ENCODE results near the gene UTP14A. TPM values are rescaled to one million over a fixed set of nuclear protein-coding genes. Genes with fewer than 3 reads are reported as not detected.
A peak's percentile ranks its signal among the peaks of the same experiment; 100 is the strongest.

UTP14A gene
- total and polyA plus RNA-seq, 7 donors: 14.7 to 23.1 (median 16.6) TPM

GRCh38 chrX:129932821-129933321 is 26.9 kb downstream of the UTP14A start:
- ATAC-seq (no peak), DNase-seq (peak; percentile 31 to 68)
- H3K36me3 ChIP-seq (ENCODE audit: insufficient read depth in 1 of 2, low read depth in 1 of 2): peaks cover 0 to 16% of the 10 kb centered on the region in 2 donors
- H3K4me1 ChIP-seq: no peaks in the 10 kb centered on the region
- peak overlapping the region; percentile 70 for H3K4me3 ChIP-seq
- H3K9me3 ChIP-seq: no peaks in the 10 kb centered on the region
- intact Hi-C loops (cut with DNase I): loop anchor here in 1 of 2 donors (2.0 kb wide), 1 partner anchor 50 kb away; the partner anchor contains the start of gene BCORL1
- H3K27me3 ChIP-seq (ENCODE audit: insufficient read depth in 3 of 3, low read length in 2 of 3): no peaks in the 10 kb centered on the region
- TF ChIP-seq CTCF (IDR thresholded peaks at IDR 0.05): no peak
- H3K27ac ChIP-seq: peak overlapping the region; percentile 60
- 0 to 39% (median 6%) methylated on average over 19 to 47 of the region's 47 CpGs for WGBS, 3 donors

GRCh38 chrX:129933700-129934099 is 27.7 kb downstream of the UTP14A start:
- Histone ChIP-seq H3K9me3 (no peaks in the 10 kb centered on the region), H3K4me1 (no peaks in the 10 kb centered on the region), H3K36me3 (ENCODE audit: insufficient read depth in 1 of 2, low read depth in 1 of 2) (peaks cover 0 to 13% of the 10 kb centered on the region in 2 donors), H3K27me3 (ENCODE audit: insufficient read depth in 3 of 3, low read length in 2 of 3) (peaks cover 0 to 3% (median 0%) of the 10 kb centered on the region in 3 donors), H3K27ac (no peak overlapping the region), H3K4me3 (no peak overlapping the region)
- DNase-seq (no peak), ATAC-seq (no peak)
- no peak for TF ChIP-seq CTCF (IDR thresholded peaks at IDR 0.05)
- 63 to 64% (median 64%) methylated on average over 7 of the region's 7 CpGs for WGBS, 3 donors
- intact Hi-C loops (cut with DNase I): loop anchor here in 1 of 2 donors (2.0 kb wide), 1 partner anchor 49 kb away; the partner anchor contains the start of gene BCORL1

DNA sequence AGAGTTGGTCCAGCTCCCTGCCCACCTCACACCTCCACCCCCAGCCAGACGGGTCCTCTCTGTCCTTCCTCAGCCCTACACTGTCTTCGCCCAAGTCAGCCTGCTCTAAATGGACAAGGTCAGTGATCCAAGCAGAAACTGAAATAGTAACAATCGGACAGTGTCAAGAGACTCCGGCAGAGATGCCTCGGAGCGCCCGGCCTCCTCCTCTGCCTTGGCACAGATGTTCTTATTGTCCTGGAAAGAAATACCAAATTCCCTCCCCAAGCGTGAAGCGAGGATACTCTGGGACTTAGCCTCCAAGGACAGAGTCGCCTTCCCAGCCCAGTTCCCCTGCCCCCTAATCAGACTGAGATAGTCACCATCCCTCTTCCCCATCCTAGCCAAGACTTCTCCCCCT is 28.5 kb downstream of the UTP14A start:
- ATAC-seq: no peak
- DNase-seq: no peak
- H3K27me3 ChIP-seq (ENCODE audit: insufficient read depth in 3 of 3, low read length in 2 of 3): peaks cover 0 to 3% (median 0%) of the 10 kb centered on the region in 3 donors
- 46 to 53% (median 52%) methylated on average over 10 of the region's 10 CpGs for WGBS, 3 donors
- H3K27ac ChIP-seq: no peak overlapping the region
- H3K4me1 ChIP-seq: no peaks in the 10 kb centered on the region
- no peaks in the 10 kb centered on the region for H3K9me3 ChIP-seq
- no peak overlapping the region for H3K4me3 ChIP-seq
- intact Hi-C loops (cut with DNase I): no loop called here
- peaks cover 0 to 6% of the 10 kb centered on the region in 2 donors for H3K36me3 ChIP-seq (ENCODE audit: insufficient read depth in 1 of 2, low read depth in 1 of 2)
- TF ChIP-seq CTCF (IDR thresholded peaks at IDR 0.05): no peak

DNA sequence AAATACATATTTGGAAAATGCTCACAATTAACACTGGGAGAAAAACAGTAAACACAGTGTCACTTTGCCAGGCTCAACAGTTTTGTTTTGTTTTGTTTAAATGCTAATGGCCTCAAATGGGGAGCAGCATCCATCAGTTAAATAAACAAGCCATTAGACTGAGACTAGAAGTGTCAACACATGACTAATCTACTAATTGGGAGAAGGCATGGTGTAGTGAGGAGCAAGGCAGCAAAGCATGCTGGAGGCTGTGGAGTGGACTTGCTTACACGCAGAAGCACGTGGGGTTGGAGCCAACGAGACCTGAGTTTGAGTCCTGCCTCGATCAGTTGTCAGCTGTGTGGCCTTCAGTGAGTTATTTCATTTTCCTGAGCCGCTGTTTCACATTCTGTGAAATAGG is 29.0 kb downstream of the UTP14A start:
- ATAC-seq: no peak
- H3K4me3 ChIP-seq: no peak overlapping the region
- H3K4me1 ChIP-seq: no peaks in the 10 kb centered on the region
- TF ChIP-seq CTCF (IDR thresholded peaks at IDR 0.05): no peak
- DNase-seq: no peak
- intact Hi-C loops (cut with DNase I): no loop called here
- H3K36me3 ChIP-seq (ENCODE audit: insufficient read depth in 1 of 2, low read depth in 1 of 2): peaks cover 0 to under 1% of the 10 kb centered on the region in 2 donors
- WGBS, 3 donors: 66 to 92% (median 89%) methylated on average over 5 of the region's 5 CpGs
- H3K9me3 ChIP-seq: no peaks in the 10 kb centered on the region
- H3K27me3 ChIP-seq (ENCODE audit: insufficient read depth in 3 of 3, low read length in 2 of 3): peaks cover 0 to 3% (median 0%) of the 10 kb centered on the region in 3 donors
- no peak overlapping the region for H3K27ac ChIP-seq

- intact Hi-C loops (cut with DNase I): no loop called here
- Histone ChIP-seq H3K27ac (no peak overlapping the region), H3K4me1 (no peaks in the 10 kb centered on the region), H3K36me3 (ENCODE audit: insufficient read depth in 1 of 2, low read depth in 1 of 2) (no peaks in the 10 kb centered on the region), H3K9me3 (no peaks in the 10 kb centered on the region), H3K4me3 (no peak overlapping the region), H3K27me3 (ENCODE audit: insufficient read depth in 3 of 3, low read length in 2 of 3) (peaks cover 0 to 3% (median 0%) of the 10 kb centered on the region in 3 donors)
- DNase-seq (no peak), ATAC-seq (no peak)
- WGBS, 3 donors: 49 to 61% (median 60%) methylated on average over 3 to 4 of the region's 4 CpGs
- no peak for TF ChIP-seq CTCF (IDR thresholded peaks at IDR 0.05)
These were observed 32.1 kb downstream of the UTP14A start for GRCh38 chrX:129938081-129938480.

Data from psoas muscle (tissue), 8 donors.